Endothelial cell of umbilical vein (primary cell): ENCODE results near the gene TFB2M. TPM values are rescaled to one million over a fixed set of nuclear protein-coding genes. Genes with fewer than 3 reads are reported as not detected.

Experiments
- BruUV-seq: library from RNA; stranded (reverse); fragments of 400-500 nt; replicated peaks from 2 replicates; lab custom pipeline; 2021; lab: Mats Ljungman, UMichigan
- CTCF ChIA-PET: fragments of 300-600, 350-600 bp; sonication (Branson Sonifier 250); formaldehyde crosslinking; loops from one replicate; lab custom pipeline; 2021; ENCODE audit warnings: antibody characterized with exemption, inconsistent platforms; lab: Charles Lee
- POLR2A ChIA-PET: fragments of 300-600, 350-600 bp; sonication (Branson Sonifier 250); formaldehyde crosslinking; loops from one replicate; lab custom pipeline; 2021; ENCODE audit warnings: antibody characterized with exemption, inconsistent platforms; lab: Charles Lee
- DNase-seq: peaks from one replicate; pipeline ENCODE4 v3.0.0-alpha.2; 2011; ENCODE audit warnings: low read depth, low spot score
- FAIRE-seq: peaks from 2 replicates; lab custom pipeline; 2011; peaks lifted over from hg19 to GRCh38; lab: Jason Lieb, UNC
- H2AFZ ChIP-seq: 2 replicates; pipeline ENCODE4 v1.6.0; 2012; ENCODE audit warnings: low read depth, low read length, control low read depth, inconsistent platforms
- H3K27ac ChIP-seq: 2 replicates; pipeline ENCODE4 v1.5.1; 2011; ENCODE audit warnings: low read depth, mild to moderate bottlenecking, control low read depth, low read length, moderate library complexity; ENCODE audit not compliant: insufficient read depth
- H3K27me3 ChIP-seq, 2 experiments: 2 replicates each; pipeline versions ENCODE4 v1.6.0 to v1.6.1; 2011; ENCODE audit warnings: low read length in 2 of 2, mixed read lengths in 1 of 2; ENCODE audit not compliant: control insufficient read depth in 2 of 2, insufficient read depth in 2 of 2
- H3K36me3 ChIP-seq, 2 experiments: 2 replicates in 1 of 2; 3 replicates in 1 of 2; pipeline ENCODE4 v1.5.1; 2011; ENCODE audit warnings: low read length in 2 of 2, mild to moderate bottlenecking in 1 of 2, moderate library complexity in 1 of 2; ENCODE audit not compliant: control insufficient read depth in 2 of 2, insufficient read depth in 2 of 2; ENCODE audit errors: extremely low read depth in 1 of 2
- H3K4me1 ChIP-seq: 3 replicates; pipeline ENCODE4 v1.5.1; 2011; ENCODE audit warnings: mild to moderate bottlenecking, low read length; ENCODE audit not compliant: control insufficient read depth, insufficient read depth; ENCODE audit errors: extremely low read depth
- H3K4me2 ChIP-seq: 2 replicates; pipeline ENCODE4 v1.6.1; 2011; ENCODE audit warnings: low read length, control low read depth, mixed read lengths; ENCODE audit not compliant: insufficient read depth
- H3K4me3 ChIP-seq, 3 experiments: fragments of 200-600 bp in 1 of 3; sonication (generic), shearing (Covaris generic) in 1 of 3; replicated peaks in 1 of 3; 2 replicates each; pipeline ENCODE4 v1.5.1; 2011 to 2016; ENCODE audit warnings: control low read depth in 3 of 3, low read length in 3 of 3, mild to moderate bottlenecking in 2 of 3, inconsistent platforms in 1 of 3, low read depth in 1 of 3, moderate library complexity in 1 of 3; ENCODE audit not compliant: insufficient read depth in 1 of 3
- H3K79me2 ChIP-seq: 2 replicates; pipeline ENCODE4 v1.6.0; 2012; ENCODE audit warnings: low read length, inconsistent platforms; ENCODE audit not compliant: control insufficient read depth, insufficient read depth
- H3K9ac ChIP-seq: replicated peaks from 2 replicates; pipeline ENCODE3; 2011; ENCODE audit warnings: low read length, control low read depth; ENCODE audit not compliant: insufficient read depth; ENCODE audit errors: extremely low read depth
- H3K9me1 ChIP-seq: replicated peaks from 3 replicates; pipeline ENCODE4 v1.6.0; 2011; ENCODE audit warnings: mild to moderate bottlenecking, low read length; ENCODE audit not compliant: control insufficient read depth, insufficient read depth; ENCODE audit errors: extremely low read depth
- H3K9me3 ChIP-seq: replicated peaks from 2 replicates; pipeline ENCODE4 v1.5.1; 2012; ENCODE audit warnings: low read length, inconsistent platforms; ENCODE audit not compliant: control insufficient read depth, insufficient read depth
- H4K20me1 ChIP-seq: replicated peaks from 2 replicates; pipeline ENCODE3; 2011; ENCODE audit warnings: mild to moderate bottlenecking, low read length; ENCODE audit not compliant: control insufficient read depth, insufficient read depth; ENCODE audit errors: extremely low read depth
- EZH2 ChIP-seq: IDR thresholded peaks from 2 replicates; pipeline ENCODE4 v1.6.1; 2012; ENCODE audit warnings: borderline replicate concordance, low read depth, mild to moderate bottlenecking, moderate library complexity, low read length, inconsistent platforms; ENCODE audit not compliant: severe bottlenecking
- FOS ChIP-seq: IDR thresholded peaks from 2 replicates; pipeline ENCODE4 v1.6.1; 2011; ENCODE audit warnings: mild to moderate bottlenecking, low read length, moderate library complexity, borderline replicate concordance; ENCODE audit not compliant: insufficient read depth
- GATA2 ChIP-seq: IDR thresholded peaks from 2 replicates; pipeline ENCODE4 v1.7.0; 2011; ENCODE audit warnings: low read depth, mild to moderate bottlenecking, moderate library complexity, mixed read lengths, low read length; ENCODE audit not compliant: insufficient read length, insufficient read depth
- JUN ChIP-seq: IDR thresholded peaks from 2 replicates; pipeline ENCODE4 v1.6.1; 2011; ENCODE audit warnings: borderline replicate concordance, low read depth; ENCODE audit not compliant: insufficient read length, insufficient read depth
- MYC ChIP-seq: IDR thresholded peaks from one replicate; pipeline ENCODE4 v1.6.1; 2011; ENCODE audit warnings: mild to moderate bottlenecking, low read depth, low read length
- POLR2A ChIP-seq: IDR thresholded peaks from 2 replicates; pipeline ENCODE4 v1.6.1; 2012; ENCODE audit warnings: low read depth, mild to moderate bottlenecking, control low read depth, low read length
- POLR2AphosphoS5 ChIP-seq: IDR thresholded peaks from 2 replicates; pipeline ENCODE4 v1.6.1; 2012; ENCODE audit warnings: low read depth, mild to moderate bottlenecking, control low read depth, low read length, moderate library complexity; ENCODE audit not compliant: insufficient read depth
- dilution Hi-C: fragments of 300-500 bp; cut with MboI; formaldehyde crosslinking; loops from one replicate; pipeline ENCODE4 v1.15.0; 2019; ENCODE audit warnings: low sequenced_read_pairs; ENCODE audit not compliant: extremely low pct_ligation_motif_present
- intact Hi-C: fragments of 100-400 bp; cut with micrococcal nuclease; formaldehyde crosslinking; loops from one replicate; pipeline ENCODE4 v1.10.0; 2022
- polyA plus RNA-seq, 4 experiments: library from polyadenylated mRNA; depleted of rRNA in 3 of 4; stranded (reverse) in 3 of 4; unstranded in 1 of 4; fragments of >200 nt; gene quantifications; 2 replicates each; pipeline versions ENCODE4 v1.2.1 to v1.2.3, GENCODE V29; 2011 to 2012; ENCODE audit warnings: missing spikeins in 1 of 4
- total RNA-seq: library from RNA; stranded (reverse); gene quantifications from 2 replicates; pipeline ENCODE4 v1.2.3, GENCODE V29; 2021
- TF ChIP-seq, protein P1 (sequence below): IDR thresholded peaks from 2 replicates; pipeline ENCODE4 v1.6.1; 2011; ENCODE audit not compliant: insufficient read depth, insufficient read length
- TF ChIP-seq, protein P2 (sequence below), 2 donors: IDR thresholded peaks; 1 replicate in 1 of 2; 2 replicates in 1 of 2; pipeline ENCODE4 v1.5.1; 2011; ENCODE audit warnings: low read length in 2 of 2, mild to moderate bottlenecking in 2 of 2, moderate library complexity in 2 of 2, control low read depth in 1 of 2, inconsistent platforms in 1 of 2, low read depth in 1 of 2; ENCODE audit not compliant: insufficient read depth in 1 of 2; ENCODE audit errors: extremely low read depth in 1 of 2

TFB2M gene
- total and polyA plus RNA-seq, 2 donors (not counting 3 experiments of a cell fraction or from before 2014, with no cell fraction given): 8.4 to 14.8 TPM

DNA sequence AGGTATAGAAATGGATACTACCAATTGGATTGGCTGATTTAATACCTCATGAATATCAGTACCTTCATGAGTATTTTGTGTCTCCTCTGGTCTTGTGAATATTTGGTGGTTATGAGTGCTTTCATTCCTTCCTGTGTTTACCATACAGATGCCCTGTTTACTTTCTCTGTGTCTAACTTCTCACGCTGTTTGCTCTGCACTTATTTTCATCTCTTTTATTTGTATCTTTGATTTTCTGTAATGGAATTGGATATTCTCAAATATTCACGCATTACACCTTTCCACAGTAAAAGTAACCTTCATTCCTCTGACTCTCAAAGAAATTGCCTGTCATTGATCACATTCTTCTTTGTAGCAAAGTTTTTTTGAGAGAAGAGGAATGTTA, 17.0 kb upstream of the TFB2M start:
- intact Hi-C loops: no loop called here
- H3K9ac ChIP-seq: no peak overlapping the region
- dilution Hi-C loops: no loop called here
- ChIA-PET POLR2A (no interaction called here), CTCF (interaction anchor here (1.0 kb wide), 1 partner anchor 26 kb away, joined by 3 read pairs; no protein-coding TSS in a partner anchor)
- TF ChIP-seq MYC: no peak
- TF ChIP-seq POLR2AphosphoS5: no peak
- no peak for TF ChIP-seq EZH2
- no peak for TF ChIP-seq FOS
- no peak for TF ChIP-seq JUN
- TF ChIP-seq, protein P1, sequence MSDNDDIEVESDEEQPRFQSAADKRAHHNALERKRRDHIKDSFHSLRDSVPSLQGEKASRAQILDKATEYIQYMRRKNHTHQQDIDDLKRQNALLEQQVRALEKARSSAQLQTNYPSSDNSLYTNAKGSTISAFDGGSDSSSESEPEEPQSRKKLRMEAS: no peak
- no peak for TF ChIP-seq POLR2A
- TF ChIP-seq, protein P2, sequence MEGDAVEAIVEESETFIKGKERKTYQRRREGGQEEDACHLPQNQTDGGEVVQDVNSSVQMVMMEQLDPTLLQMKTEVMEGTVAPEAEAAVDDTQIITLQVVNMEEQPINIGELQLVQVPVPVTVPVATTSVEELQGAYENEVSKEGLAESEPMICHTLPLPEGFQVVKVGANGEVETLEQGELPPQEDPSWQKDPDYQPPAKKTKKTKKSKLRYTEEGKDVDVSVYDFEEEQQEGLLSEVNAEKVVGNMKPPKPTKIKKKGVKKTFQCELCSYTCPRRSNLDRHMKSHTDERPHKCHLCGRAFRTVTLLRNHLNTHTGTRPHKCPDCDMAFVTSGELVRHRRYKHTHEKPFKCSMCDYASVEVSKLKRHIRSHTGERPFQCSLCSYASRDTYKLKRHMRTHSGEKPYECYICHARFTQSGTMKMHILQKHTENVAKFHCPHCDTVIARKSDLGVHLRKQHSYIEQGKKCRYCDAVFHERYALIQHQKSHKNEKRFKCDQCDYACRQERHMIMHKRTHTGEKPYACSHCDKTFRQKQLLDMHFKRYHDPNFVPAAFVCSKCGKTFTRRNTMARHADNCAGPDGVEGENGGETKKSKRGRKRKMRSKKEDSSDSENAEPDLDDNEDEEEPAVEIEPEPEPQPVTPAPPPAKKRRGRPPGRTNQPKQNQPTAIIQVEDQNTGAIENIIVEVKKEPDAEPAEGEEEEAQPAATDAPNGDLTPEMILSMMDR (IDR thresholded peaks at IDR 0.05; ENCODE audit: extremely low read depth in 1 of 2, insufficient read depth in 1 of 2, low read depth in 1 of 2, low read length in 2 of 2): no peak
- no peak for TF ChIP-seq GATA2
- H3K27ac ChIP-seq: no peak overlapping the region
- no peaks in the 10 kb centered on the region for H4K20me1 ChIP-seq
- no peak overlapping the region for H2AFZ ChIP-seq
- no peak overlapping the region for H3K4me3 ChIP-seq
- no TSS peak for BruUV-seq
- H3K4me1 ChIP-seq: peaks cover 20% of the 10 kb centered on the region
- H3K36me3 ChIP-seq: peaks cover 2 to 3% of the 10 kb centered on the region in 2 experiments
- H3K9me1 ChIP-seq: no peaks in the 10 kb centered on the region
- DNase-seq: no peak
- H3K9me3 ChIP-seq: no peaks in the 10 kb centered on the region
- H3K79me2 ChIP-seq: peaks cover 42% of the 10 kb centered on the region
- no peak overlapping the region for H3K4me2 ChIP-seq
- no peaks in the 10 kb centered on the region for H3K27me3 ChIP-seq
- FAIRE-seq: no peak
